Endodermal cell (in vitro differentiated cells): ENCODE data around the gene STK16. TPM values are rescaled to one million over a fixed set of nuclear protein-coding genes. Genes with fewer than 3 reads are reported as not detected.

Experiments used
- DNase-seq: peaks from one replicate; pipeline ENCODE4 v3.0.0-alpha.2; 2017
- H3K27ac ChIP-seq: 2 replicates; pipeline ENCODE4 v1.5.1; 2013; ENCODE audit warnings: mild to moderate bottlenecking, low read depth, low read length, moderate library complexity
- H3K27me3 ChIP-seq: 2 replicates; pipeline ENCODE4 v1.6.1; 2013; ENCODE audit warnings: mild to moderate bottlenecking, low read length, moderate library complexity; ENCODE audit not compliant: insufficient read depth, control insufficient read depth, poor library complexity, severe bottlenecking
- H3K36me3 ChIP-seq: 2 replicates; pipeline ENCODE4 v1.7.0; 2013; ENCODE audit warnings: mild to moderate bottlenecking, low read length, moderate library complexity; ENCODE audit not compliant: control insufficient read depth, insufficient read depth
- H3K4me1 ChIP-seq: one replicate; pipeline ENCODE4 v1.7.0; 2013; ENCODE audit warnings: low read length; ENCODE audit not compliant: control insufficient read depth, insufficient read depth
- H3K4me3 ChIP-seq: 2 replicates; pipeline ENCODE4 v1.5.1; 2013; ENCODE audit warnings: mild to moderate bottlenecking, low read length, moderate library complexity
- H3K9ac ChIP-seq: 2 replicates; pipeline ENCODE4 v1.6.1; 2013; ENCODE audit warnings: mild to moderate bottlenecking, low read length, moderate library complexity; ENCODE audit not compliant: poor library complexity, severe bottlenecking; ENCODE audit errors: extremely low read depth
- H3K9me3 ChIP-seq: 2 replicates; pipeline ENCODE4 v1.6.1; 2013; ENCODE audit warnings: mild to moderate bottlenecking, low read length, moderate library complexity; ENCODE audit not compliant: control insufficient read depth
- H3K27ac Mint-ChIP-seq: 2 replicates; pipeline ENCODE4 v1.8.0; 2020; ENCODE audit warnings: mixed read lengths
- H3K27me3 Mint-ChIP-seq: 2 replicates; pipeline ENCODE4 v1.8.0; 2021; ENCODE audit warnings: mild to moderate bottlenecking, mixed read lengths; ENCODE audit not compliant: insufficient read depth
- H3K36me3 Mint-ChIP-seq: 2 replicates; pipeline ENCODE4 v1.8.0; 2020; ENCODE audit warnings: low read depth, mixed read lengths
- H3K4me1 Mint-ChIP-seq: 2 replicates; pipeline ENCODE4 v1.8.0; 2020; ENCODE audit warnings: mixed read lengths
- H3K4me3 Mint-ChIP-seq: 2 replicates; pipeline ENCODE4 v1.8.0; 2020; ENCODE audit warnings: mild to moderate bottlenecking, moderate library complexity, mixed read lengths
- H3K9me3 Mint-ChIP-seq: 2 replicates; pipeline ENCODE4 v1.8.0; 2020; ENCODE audit warnings: mild to moderate bottlenecking, mixed read lengths
- WGBS, 2 experiments: methylation state at CpG; one replicate each; pipeline versions ENCODE4 v1.1.5 to v1.1.7; 2013; ENCODE audit warnings: missing lambda C conversion rate in 2 of 2, mixed read lengths in 1 of 2; ENCODE audit not compliant: insufficient coverage in 1 of 2, insufficient read length in 1 of 2; 5-methylcytosine and 5-hydroxymethylcytosine counted together
- total RNA-seq, 2 donors: library from RNA; stranded (reverse); fragmentation: NEBNext Ultra II Directional in 1 of 2; extraction: Animal tissue kit (Norgen Biotek cat#: 25700) in 1 of 2; gene quantifications; 2 replicates in 1 of 2; 3 replicates in 1 of 2; pipeline ENCODE4 v1.2.1, GENCODE V29; 2021
- TF ChIP-seq, protein P1 (sequence below): fragments of 200-600 bp; sonication (generic); conservative IDR thresholded peaks from 2 replicates; pipeline ENCODE4 v1.5.0; 2021; ENCODE audit warnings: antibody characterized with exemption, mild to moderate bottlenecking

STK16 gene
- total RNA-seq, 2 donors from 2014 or later = 27.3 to 37.7 TPM

- DNase-seq = no peak
- H3K4me3 Mint-ChIP-seq = peak overlapping the region; percentile 74
- Histone ChIP-seq H3K27me3 (no peaks in the 10 kb centered on the region), H3K36me3 (peaks cover 30% of the 10 kb centered on the region), H3K9me3 (no peaks in the 10 kb centered on the region), H3K4me1 (peaks cover 31% of the 10 kb centered on the region), H3K4me3 (peak overlapping the region; percentile 86), H3K27ac (peak overlapping the region; percentile 95), H3K9ac (peak overlapping the region; percentile 94)
- peak overlapping the region; percentile 96 for H3K27ac Mint-ChIP-seq
- H3K27me3 Mint-ChIP-seq = no peaks in the 10 kb centered on the region
- TF ChIP-seq, protein P1, sequence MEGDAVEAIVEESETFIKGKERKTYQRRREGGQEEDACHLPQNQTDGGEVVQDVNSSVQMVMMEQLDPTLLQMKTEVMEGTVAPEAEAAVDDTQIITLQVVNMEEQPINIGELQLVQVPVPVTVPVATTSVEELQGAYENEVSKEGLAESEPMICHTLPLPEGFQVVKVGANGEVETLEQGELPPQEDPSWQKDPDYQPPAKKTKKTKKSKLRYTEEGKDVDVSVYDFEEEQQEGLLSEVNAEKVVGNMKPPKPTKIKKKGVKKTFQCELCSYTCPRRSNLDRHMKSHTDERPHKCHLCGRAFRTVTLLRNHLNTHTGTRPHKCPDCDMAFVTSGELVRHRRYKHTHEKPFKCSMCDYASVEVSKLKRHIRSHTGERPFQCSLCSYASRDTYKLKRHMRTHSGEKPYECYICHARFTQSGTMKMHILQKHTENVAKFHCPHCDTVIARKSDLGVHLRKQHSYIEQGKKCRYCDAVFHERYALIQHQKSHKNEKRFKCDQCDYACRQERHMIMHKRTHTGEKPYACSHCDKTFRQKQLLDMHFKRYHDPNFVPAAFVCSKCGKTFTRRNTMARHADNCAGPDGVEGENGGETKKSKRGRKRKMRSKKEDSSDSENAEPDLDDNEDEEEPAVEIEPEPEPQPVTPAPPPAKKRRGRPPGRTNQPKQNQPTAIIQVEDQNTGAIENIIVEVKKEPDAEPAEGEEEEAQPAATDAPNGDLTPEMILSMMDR = no peak
- H3K4me1 Mint-ChIP-seq = peaks cover 43% of the 10 kb centered on the region
- peaks cover 21% of the 10 kb centered on the region for H3K36me3 Mint-ChIP-seq
- 18 to 20% methylated on average over 3 to 9 of the region's 9 CpGs for WGBS, 2 experiments
- H3K9me3 Mint-ChIP-seq = no peaks in the 10 kb centered on the region
Measured at GRCh38 chr2:219278655-219279150, 33.4 kb downstream of the STK16 start.

DNA sequence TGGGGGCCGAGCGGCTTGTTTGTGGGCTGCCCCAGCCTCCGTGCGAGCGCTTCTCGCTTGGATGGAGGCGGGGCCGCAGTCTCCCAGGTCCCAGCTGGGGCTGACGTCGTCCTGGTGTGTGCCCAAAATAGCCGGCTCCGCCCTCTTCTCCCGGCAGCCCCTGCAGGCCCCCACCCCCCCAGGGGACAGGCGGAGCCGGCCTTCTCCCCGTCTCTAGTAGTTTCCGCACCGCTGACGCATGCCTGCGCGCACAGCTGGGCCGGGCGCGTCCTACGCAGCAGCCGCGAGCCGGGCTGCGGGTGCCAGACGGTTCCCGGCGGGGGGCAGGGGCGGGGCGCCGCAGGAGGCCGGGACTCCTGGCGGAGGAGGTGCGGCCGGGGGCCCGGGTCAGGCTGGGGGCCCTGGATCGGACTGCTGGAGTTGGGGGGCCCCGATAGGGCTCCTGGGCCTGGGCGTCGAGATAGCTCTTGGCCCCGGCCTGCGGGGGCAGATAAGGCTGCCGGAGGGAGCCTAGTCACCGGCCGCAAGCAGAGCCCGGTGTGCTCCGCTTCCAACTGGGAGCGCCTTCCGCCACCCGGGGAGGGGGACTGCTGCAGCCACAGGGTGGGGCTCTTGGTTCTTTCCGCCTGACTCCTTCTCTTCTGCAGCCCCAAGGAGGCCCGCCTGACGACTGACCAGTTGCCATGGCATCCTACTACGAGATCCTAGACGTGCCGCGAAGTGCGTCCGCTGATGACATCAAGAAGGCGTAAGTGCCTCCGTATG is 34.1 kb downstream of the STK16 start, which contains the start of gene DNAJB2:
TSS of gene DNAJB2 (plus strand) at position 216 of the 765 bp plus-strand sequence. CDS start at position 684, 468 bp downstream.
- Histone ChIP-seq H3K27ac (peak within 1 kb of the TSS; percentile 95), H3K27me3 (no peaks in the 10 kb centered on the region), H3K9me3 (no peaks in the 10 kb centered on the region), H3K4me3 (peak within 1 kb of the TSS; percentile 86), H3K36me3 (peaks cover 35% of the 10 kb centered on the region), H3K4me1 (peaks cover 28% of the 10 kb centered on the region), H3K9ac (peak within 1 kb of the TSS; percentile 94)
- TF ChIP-seq, protein P1 = peak; percentile 16
- DNase-seq = peak; percentile 99
- H3K27me3 Mint-ChIP-seq = no peaks in the 10 kb centered on the region
- WGBS, 2 experiments = 1 to 3% methylated on average over 8 to 65 of the region's 65 CpGs
- H3K36me3 Mint-ChIP-seq = peaks cover 23% of the 10 kb centered on the region
- peak within 1 kb of the TSS; percentile 74 for H3K4me3 Mint-ChIP-seq
- no peaks in the 10 kb centered on the region for H3K9me3 Mint-ChIP-seq
- H3K27ac Mint-ChIP-seq = peak within 1 kb of the TSS; percentile 98
- H3K4me1 Mint-ChIP-seq = peaks cover 42% of the 10 kb centered on the region

DNA sequence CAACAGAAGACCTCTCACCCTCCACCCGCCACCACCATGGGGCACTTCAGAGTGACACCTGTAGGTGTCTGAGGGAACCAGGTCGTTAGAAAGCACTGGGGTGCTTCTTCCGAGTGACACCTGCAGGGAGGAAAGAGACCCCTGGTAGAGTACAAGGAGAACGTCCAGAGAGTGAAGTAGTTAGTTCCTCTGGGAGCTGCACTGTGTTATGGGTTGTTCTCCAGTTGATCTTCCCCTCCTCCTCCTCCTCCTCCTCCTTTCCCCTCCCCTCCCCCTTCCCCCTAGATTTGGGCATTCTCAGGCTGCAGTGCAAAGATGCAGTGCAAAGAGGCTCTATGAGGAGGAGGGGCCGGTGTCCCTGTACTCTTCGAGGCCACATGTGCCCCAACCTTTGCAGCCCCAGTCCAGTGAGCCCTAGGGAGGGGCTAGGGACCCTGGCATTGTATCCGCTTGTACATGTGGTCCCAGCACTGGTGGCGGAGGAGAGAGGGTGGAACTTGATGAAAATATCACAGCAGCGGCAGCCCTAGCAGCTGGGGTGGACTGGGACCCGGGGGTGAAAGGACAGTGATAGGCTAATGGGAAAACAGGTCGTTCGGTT is 34.7 kb downstream of the STK16 start:
- Histone ChIP-seq H3K27me3 (no peaks in the 10 kb centered on the region), H3K9ac (peak overlapping the region; percentile 94), H3K4me3 (peak overlapping the region; percentile 86), H3K9me3 (no peaks in the 10 kb centered on the region), H3K36me3 (peaks cover 40% of the 10 kb centered on the region), H3K4me1 (peaks cover 24% of the 10 kb centered on the region), H3K27ac (peak overlapping the region; percentile 95)
- peak; percentile 87 for DNase-seq
- Mint-ChIP-seq H3K27me3 (no peaks in the 10 kb centered on the region), H3K4me1 (peaks cover 36% of the 10 kb centered on the region), H3K9me3 (no peaks in the 10 kb centered on the region), H3K27ac (peak overlapping the region; percentile 98), H3K4me3 (peak overlapping the region; percentile 74), H3K36me3 (peaks cover 23% of the 10 kb centered on the region)
- TF ChIP-seq, protein P1 = peak; percentile 16
- 52 to 56% methylated on average over 11 of the region's 12 CpGs for WGBS, 2 experiments
